ENCODE data around the gene SNRNP35. TPM values are rescaled to one million over a fixed set of nuclear protein-coding genes. Genes with fewer than 3 reads are reported as not detected.
A peak's percentile ranks its signal among the peaks of the same experiment; 100 is the strongest.
"Not testable (repeated sequence)": the region's sequence is repeated elsewhere in the genome, so short reads cannot be mapped to it uniquely, and the experiment has no call there.

Gene SNRNP35
- total RNA-seq, 2 donors from 2014 or later = 16.6 to 22.6 TPM

GRCh38 chr12:123453165-123453564, 4.8 kb upstream of the SNRNP35 start:
- intact Hi-C loops (cut with DNase I) = loop anchor here (10.0 kb wide), 1 partner anchor 58 kb away; no protein-coding TSS in a partner anchor
- DNase-seq (ENCODE audit: low spot score) = no peak
- Histone ChIP-seq H3K36me3 (no peaks in the 10 kb centered on the region), H3K4me1 (replicated peaks) (no peaks in the 10 kb centered on the region), H3K27ac (no peak overlapping the region), H3K4me3 (no peak overlapping the region), H3K27me3 (replicated peaks; ENCODE audit: insufficient read depth) (no peaks in the 10 kb centered on the region), H3K9me3 (no peaks in the 10 kb centered on the region)
- 49% methylated on average over 3 of the region's 3 CpGs for WGBS
- TF ChIP-seq CTCF (IDR thresholded peaks at IDR 0.05) = no peak

- H3K36me3 ChIP-seq; H3K9me3 ChIP-seq; intact Hi-C loops (cut with DNase I); H3K27me3 ChIP-seq (replicated peaks; ENCODE audit: insufficient read depth); H3K27ac ChIP-seq; DNase-seq (ENCODE audit: low spot score); H3K4me3 ChIP-seq; H3K4me1 ChIP-seq (replicated peaks): not testable (repeated sequence)
- WGBS = 92% methylated on average over 11 of the region's 11 CpGs
These were observed 5.2 kb downstream of the SNRNP35 start for GRCh38 chr12:123463174-123463573.

GRCh38 chr12:123465084-123465483, 7.1 kb downstream of the SNRNP35 start:
- 80% methylated on average over 4 of the region's 4 CpGs for WGBS
- no peak overlapping the region for H3K4me3 ChIP-seq
- TF ChIP-seq POLR2AphosphoS5 (IDR thresholded peaks at IDR 0.05) = no peak
- TF ChIP-seq POLR2A (IDR thresholded peaks at IDR 0.05) = no peak
- no peak for TF ChIP-seq CTCF (IDR thresholded peaks at IDR 0.05)
- no peak for DNase-seq (ENCODE audit: low spot score)
- no peaks in the 10 kb centered on the region for H3K36me3 ChIP-seq
- no peaks in the 10 kb centered on the region for H3K4me1 ChIP-seq (replicated peaks)
- no peaks in the 10 kb centered on the region for H3K9me3 ChIP-seq
- H3K27ac ChIP-seq = no peak overlapping the region
- H3K27me3 ChIP-seq (replicated peaks; ENCODE audit: insufficient read depth) = no peaks in the 10 kb centered on the region
- intact Hi-C loops (cut with DNase I) = no loop called here

- TF ChIP-seq POLR2AphosphoS5 (IDR thresholded peaks at IDR 0.05) (no peak), CTCF (IDR thresholded peaks at IDR 0.05) (peak in 2 of 4 experiments; percentile 15 to 23)
- Histone ChIP-seq H3K4me3 (no peak overlapping the region), H3K4me1 (replicated peaks) (no peaks in the 10 kb centered on the region), H3K27me3 (replicated peaks; ENCODE audit: insufficient read depth) (no peaks in the 10 kb centered on the region), H3K27ac (no peak overlapping the region), H3K36me3 (peaks cover 0 to 3% of the 10 kb centered on the region in 2 donors), H3K9me3 (no peaks in the 10 kb centered on the region)
- WGBS = 17% methylated on average over 1 of the region's 1 CpG
- no peak for DNase-seq (ENCODE audit: low spot score)
- intact Hi-C loops (cut with DNase I) = no loop called here
These were observed 10.8 kb downstream of the SNRNP35 start for GRCh38 chr12:123468786-123469185.

- Histone ChIP-seq H3K4me1 (replicated peaks) (no peaks in the 10 kb centered on the region), H3K9me3 (no peaks in the 10 kb centered on the region), H3K27me3 (replicated peaks; ENCODE audit: insufficient read depth) (no peaks in the 10 kb centered on the region), H3K4me3 (no peak overlapping the region), H3K36me3 (peaks cover 0 to 3% of the 10 kb centered on the region in 2 donors), H3K27ac (no peak overlapping the region)
- no peak for DNase-seq (ENCODE audit: low spot score)
- TF ChIP-seq POLR2A (IDR thresholded peaks at IDR 0.05) (no peak), POLR2AphosphoS5 (IDR thresholded peaks at IDR 0.05) (no peak), CTCF (IDR thresholded peaks at IDR 0.05) (no peak)
- WGBS = 91% methylated on average over 2 of the region's 2 CpGs
- intact Hi-C loops (cut with DNase I) = no loop called here
These were observed 12.0 kb downstream of the SNRNP35 start for GRCh38 chr12:123469978-123470377.
